Neuronal stem cell (in vitro differentiated cells): ENCODE measurements around the gene TRIM9.

Source experiments
- DNase-seq: peaks from one replicate; pipeline ENCODE4 v3.0.0-alpha.2; 2013; ENCODE audit warnings: low spot score
- H2AFZ ChIP-seq: one replicate; pipeline ENCODE4 v1.6.1; 2013; ENCODE audit warnings: mild to moderate bottlenecking, low read length, inconsistent platforms
- H2AK5ac ChIP-seq: 2 replicates; pipeline ENCODE4 v1.6.1; 2013; ENCODE audit warnings: low read depth, mild to moderate bottlenecking, inconsistent platforms, low read length, moderate library complexity, mixed read lengths
- H2BK120ac ChIP-seq: 2 replicates; pipeline ENCODE4 v1.6.1; 2013; ENCODE audit warnings: low read depth, mild to moderate bottlenecking, inconsistent platforms, low read length, moderate library complexity, mixed read lengths
- H2BK12ac ChIP-seq: one replicate; pipeline ENCODE4 v1.6.1; 2013; ENCODE audit warnings: low read length, inconsistent platforms
- H2BK15ac ChIP-seq: 2 replicates; pipeline ENCODE4 v1.6.1; 2013; ENCODE audit warnings: mild to moderate bottlenecking, low read length, inconsistent platforms, mixed read lengths
- H2BK5ac ChIP-seq: one replicate; pipeline ENCODE4 v1.6.1; 2013; ENCODE audit warnings: inconsistent platforms, mild to moderate bottlenecking, low read length, moderate library complexity
- H3K14ac ChIP-seq: one replicate; pipeline ENCODE4 v1.6.1; 2013; ENCODE audit warnings: low read length, inconsistent platforms
- H3K18ac ChIP-seq: 2 replicates; pipeline ENCODE4 v1.6.1; 2013; ENCODE audit warnings: low read length, inconsistent platforms
- H3K23ac ChIP-seq: 2 replicates; pipeline ENCODE4 v1.6.1; 2013; ENCODE audit warnings: low read depth, mild to moderate bottlenecking, mixed read lengths, low read length, inconsistent platforms; ENCODE audit not compliant: poor library complexity
- H3K27ac ChIP-seq: replicated peaks from 3 replicates; pipeline ENCODE4 v1.5.1; 2013; ENCODE audit warnings: low read length, inconsistent platforms
- H3K27me3 ChIP-seq, 3 experiments: 2 replicates each; pipeline ENCODE4 v1.6.1; 2013; ENCODE audit warnings: low read length in 3 of 3, mild to moderate bottlenecking in 2 of 3, inconsistent platforms in 1 of 3, low read depth in 1 of 3, mixed read lengths in 1 of 3, moderate library complexity in 1 of 3; ENCODE audit not compliant: control insufficient read depth in 3 of 3, insufficient read depth in 3 of 3
- H3K36me3 ChIP-seq, 2 donors: replicated peaks in 1 of 2; 2 replicates each; pipeline ENCODE4 v1.6.1; 2013; ENCODE audit warnings: low read length in 2 of 2; ENCODE audit not compliant: control insufficient read depth in 2 of 2, insufficient read depth in 2 of 2
- H3K4ac ChIP-seq: 2 replicates; pipeline ENCODE4 v1.6.1; 2013; ENCODE audit warnings: inconsistent platforms, mild to moderate bottlenecking, low read length, moderate library complexity
- H3K4me1 ChIP-seq, 2 donors: 1 replicate in 1 of 2; 2 replicates in 1 of 2; pipeline ENCODE4 v1.6.1; 2013; ENCODE audit warnings: low read length in 2 of 2, low read depth in 1 of 2; ENCODE audit not compliant: control insufficient read depth in 2 of 2, insufficient read depth in 1 of 2
- H3K4me2 ChIP-seq: one replicate; pipeline ENCODE4 v1.6.1; 2013; ENCODE audit warnings: mild to moderate bottlenecking, low read length, inconsistent platforms; ENCODE audit not compliant: insufficient read depth, poor library complexity, severe bottlenecking
- H3K4me3 ChIP-seq, 2 donors: 2 replicates each; pipeline ENCODE4 v1.5.1; 2013; ENCODE audit warnings: low read length in 2 of 2, mild to moderate bottlenecking in 2 of 2, inconsistent platforms in 1 of 2, moderate library complexity in 1 of 2
- H3K79me1 ChIP-seq: one replicate; pipeline ENCODE4 v1.6.1; 2013; ENCODE audit warnings: low read depth, mild to moderate bottlenecking, inconsistent platforms, low read length, moderate library complexity
- H3K9ac ChIP-seq: one replicate; pipeline ENCODE4 v1.6.1; 2013; ENCODE audit warnings: mild to moderate bottlenecking, low read depth, low read length, inconsistent platforms; ENCODE audit not compliant: poor library complexity
- H3K9me3 ChIP-seq, 2 donors: replicated peaks in 1 of 2; 2 replicates each; pipeline versions ENCODE3 to v1.6.1; 2013; ENCODE audit warnings: low read length in 2 of 2, mild to moderate bottlenecking in 2 of 2, inconsistent platforms in 1 of 2, low read depth in 1 of 2, mixed read lengths in 1 of 2, moderate library complexity in 1 of 2; ENCODE audit not compliant: control insufficient read depth in 2 of 2, insufficient read depth in 1 of 2
- H4K8ac ChIP-seq: one replicate; pipeline ENCODE4 v1.6.1; 2013; ENCODE audit warnings: low read depth, mild to moderate bottlenecking, inconsistent platforms, low read length, moderate library complexity
- H4K91ac ChIP-seq: one replicate; pipeline ENCODE4 v1.6.1; 2013; ENCODE audit warnings: low read length, low read depth, mild to moderate bottlenecking, inconsistent platforms; ENCODE audit not compliant: poor library complexity
- WGBS, 2 donors: extraction: QIAGEN DNeasy Blood & Tissue Kit; methylation state at CpG; one replicate each; pipeline ENCODE4 v1.1.7; 2013; ENCODE audit warnings: missing lambda C conversion rate in 2 of 2, mixed read lengths in 1 of 2; ENCODE audit not compliant: insufficient read length in 2 of 2, insufficient replicate concordance in 1 of 2; ENCODE audit errors: extremely low coverage in 2 of 2; 5-methylcytosine and 5-hydroxymethylcytosine counted together

The TRIM9 gene

DNA sequence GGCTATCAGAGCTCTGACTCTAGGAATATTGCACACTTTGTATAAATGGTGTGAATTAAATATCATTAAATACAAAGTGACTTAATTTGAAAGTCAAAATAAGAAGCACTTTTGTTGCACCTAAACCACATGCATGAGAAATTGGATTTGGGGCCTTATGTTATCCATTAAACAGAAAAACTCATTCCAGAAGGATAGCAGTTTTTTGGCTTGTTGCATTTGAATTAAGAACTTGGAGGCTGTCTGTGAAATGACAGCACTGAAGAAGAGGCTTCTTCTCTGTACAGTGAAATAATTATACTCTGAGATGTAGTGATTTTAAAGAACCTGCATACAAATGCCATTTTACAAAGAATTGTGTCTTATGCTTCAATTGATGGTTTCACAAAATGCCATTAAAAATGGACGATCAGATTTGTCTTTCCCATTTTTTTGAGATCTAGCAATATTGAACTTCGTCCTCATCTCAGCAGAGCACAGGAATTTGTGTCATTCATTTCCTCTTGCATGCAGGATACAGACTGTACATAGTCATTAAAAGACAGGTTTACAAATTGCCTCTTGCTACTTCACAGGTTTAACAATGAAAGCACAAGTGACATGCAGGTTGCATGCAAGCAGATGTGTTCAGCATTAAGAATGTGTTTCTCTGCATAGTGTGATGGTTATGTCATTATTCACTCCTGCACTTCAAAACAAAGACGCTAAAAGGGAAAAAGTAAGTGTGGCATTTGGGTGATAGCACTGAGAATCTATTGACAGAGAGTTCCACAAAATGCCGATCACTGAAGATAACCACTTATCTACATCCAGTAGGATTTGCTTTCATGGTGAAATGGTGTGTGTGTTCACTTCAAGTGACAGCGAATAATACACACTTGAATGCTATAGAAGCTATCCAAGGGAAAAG lies 114.7 kb downstream of the TRIM9 start:
- Histone ChIP-seq H2BK5ac (no peak overlapping the region), H3K27me3 (no peaks in the 10 kb centered on the region), H3K9ac (no peak overlapping the region), H3K36me3 (no peaks in the 10 kb centered on the region), H2BK120ac (no peak overlapping the region), H3K4me2 (no peak overlapping the region), H3K27ac (no peak overlapping the region), H4K91ac (no peak overlapping the region), H3K9me3 (no peaks in the 10 kb centered on the region), H2BK12ac (no peak overlapping the region), H4K8ac (no peak overlapping the region), H3K4me3 (no peak overlapping the region), H3K14ac (no peak overlapping the region), H3K79me1 (no peaks in the 10 kb centered on the region), H2AK5ac (no peak overlapping the region), H3K23ac (no peak overlapping the region), H2AFZ (no peak overlapping the region), H3K18ac (no peak overlapping the region), H3K4ac (no peak overlapping the region), H2BK15ac (no peak overlapping the region), H3K4me1 (no peaks in the 10 kb centered on the region)
- DNase-seq: no peak
- no CpG with 5 or more reads among the region's 5 CpGs for WGBS, 2 donors

DNA sequence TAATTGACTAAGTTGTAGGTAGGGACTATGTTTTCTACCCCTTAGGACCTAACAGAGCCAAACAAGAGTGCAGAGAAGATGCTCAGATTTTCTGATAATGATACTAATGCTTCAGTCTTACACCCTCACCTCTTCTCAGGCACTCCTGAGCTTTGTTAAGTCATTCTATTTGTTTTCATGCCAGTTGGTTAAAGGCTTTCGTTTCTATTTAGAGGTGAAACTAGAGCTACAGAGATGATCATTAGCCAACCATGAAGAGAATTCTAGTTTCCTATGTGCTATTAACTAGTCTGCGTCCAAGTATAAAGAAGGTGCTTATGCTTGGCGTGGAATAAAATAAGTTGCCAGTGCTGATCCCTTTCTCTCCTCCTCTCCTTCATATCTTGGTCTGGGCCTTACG lies 116.0 kb downstream of the TRIM9 start:
- Histone ChIP-seq H3K4ac (no peak overlapping the region), H2BK5ac (no peak overlapping the region), H3K18ac (no peak overlapping the region), H2BK120ac (no peak overlapping the region), H2BK15ac (no peak overlapping the region), H2AFZ (no peak overlapping the region), H2AK5ac (no peak overlapping the region), H4K8ac (no peak overlapping the region), H3K27ac (no peak overlapping the region), H3K79me1 (no peaks in the 10 kb centered on the region), H3K9ac (no peak overlapping the region), H3K4me1 (no peaks in the 10 kb centered on the region), H2BK12ac (no peak overlapping the region), H3K4me2 (no peak overlapping the region), H4K91ac (no peak overlapping the region), H3K27me3 (no peaks in the 10 kb centered on the region), H3K4me3 (no peak overlapping the region), H3K9me3 (no peaks in the 10 kb centered on the region), H3K23ac (no peak overlapping the region), H3K14ac (no peak overlapping the region), H3K36me3 (no peaks in the 10 kb centered on the region)
- DNase-seq: no peak
- no CpG with 5 or more reads among the region's 4 CpGs for whole genome bisulfite sequencing, 2 donors

GRCh38 chr14:50978529-50978871 lies 116.4 kb downstream of the TRIM9 start:
- Histone ChIP-seq H2BK15ac (no peak overlapping the region), H2AK5ac (no peak overlapping the region), H2BK120ac (no peak overlapping the region), H3K4me3 (no peak overlapping the region), H3K4me1 (no peaks in the 10 kb centered on the region), H3K9me3 (no peaks in the 10 kb centered on the region), H3K4me2 (no peak overlapping the region), H2BK12ac (no peak overlapping the region), H3K4ac (no peak overlapping the region), H3K27ac (no peak overlapping the region), H3K14ac (no peak overlapping the region), H3K18ac (peak overlapping the region; percentile 44), H3K23ac (no peak overlapping the region), H3K9ac (no peak overlapping the region), H2AFZ (no peak overlapping the region), H4K8ac (no peak overlapping the region), H3K27me3 (no peaks in the 10 kb centered on the region), H2BK5ac (no peak overlapping the region), H4K91ac (no peak overlapping the region), H3K36me3 (no peaks in the 10 kb centered on the region), H3K79me1 (no peaks in the 10 kb centered on the region)
- WGBS, 2 donors: no CpG with 5 or more reads among the region's 3 CpGs
- no peak for DNase-seq

GRCh38 chr14:50977863-50978528 lies 116.9 kb downstream of the TRIM9 start:
- Histone ChIP-seq H3K4me2 (no peak overlapping the region), H4K8ac (no peak overlapping the region), H3K79me1 (no peaks in the 10 kb centered on the region), H3K4me1 (no peaks in the 10 kb centered on the region), H3K9ac (no peak overlapping the region), H2BK12ac (no peak overlapping the region), H3K18ac (peak overlapping the region; percentile 44), H2AFZ (no peak overlapping the region), H2BK5ac (no peak overlapping the region), H3K4ac (no peak overlapping the region), H2AK5ac (no peak overlapping the region), H2BK120ac (no peak overlapping the region), H3K4me3 (no peak overlapping the region), H3K36me3 (no peaks in the 10 kb centered on the region), H3K27ac (no peak overlapping the region), H2BK15ac (no peak overlapping the region), H4K91ac (no peak overlapping the region), H3K27me3 (no peaks in the 10 kb centered on the region), H3K14ac (no peak overlapping the region), H3K23ac (no peak overlapping the region), H3K9me3 (no peaks in the 10 kb centered on the region)
- DNase-seq: no peak
- no CpG with 5 or more reads among the region's 3 CpGs for WGBS, 2 donors
